Neural progenitor cell (in vitro differentiated cells): ENCODE measurements around the gene CD200. TPM values are rescaled to one million over a fixed set of nuclear protein-coding genes. Genes with fewer than 3 reads are reported as not detected.

Experiments used
- DNase-seq: peaks from one replicate; pipeline ENCODE4 v3.0.0-alpha.2; 2016; ENCODE audit warnings: low spot score
- H2AFZ ChIP-seq: fragments of 200-600 bp; sonication (generic); replicated peaks from 2 replicates; pipeline ENCODE4 v1.6.1; 2016; ENCODE audit warnings: antibody characterized with exemption
- H3F3A ChIP-seq: fragments of 200-600 bp; sonication (generic); 2 replicates; pipeline ENCODE4 v1.6.1; 2016; ENCODE audit warnings: antibody characterized with exemption, low read depth
- H3K27ac ChIP-seq: fragments of 200-600 bp; sonication (generic); 2 replicates; pipeline ENCODE4 v1.5.1; 2016; ENCODE audit warnings: mild to moderate bottlenecking
- H3K27me3 ChIP-seq: fragments of 200-600 bp; sonication (generic); 2 replicates; pipeline ENCODE4 v1.6.1; 2016; ENCODE audit warnings: mild to moderate bottlenecking, moderate library complexity
- H3K36me3 ChIP-seq: fragments of 200-600 bp; sonication (generic); 2 replicates; pipeline ENCODE4 v1.5.1; 2016
- H3K4me1 ChIP-seq: fragments of 200-600 bp; sonication (generic); 2 replicates; pipeline ENCODE4 v1.6.1; 2016; ENCODE audit warnings: mixed run types
- H3K4me2 ChIP-seq: fragments of 200-600 bp; sonication (generic); 2 replicates; pipeline ENCODE4 v1.6.1; 2016
- H3K4me3 ChIP-seq: fragments of 200-600 bp; sonication (generic); 2 replicates; pipeline ENCODE4 v1.5.1; 2016
- H3K79me2 ChIP-seq: fragments of 200-600 bp; sonication (generic); 2 replicates; pipeline ENCODE4 v1.6.1; 2016; ENCODE audit warnings: low read depth
- H3K9ac ChIP-seq: fragments of 200-600 bp; sonication (generic); 2 replicates; pipeline ENCODE4 v1.6.1; 2016
- H3K9me3 ChIP-seq: fragments of 200-600 bp; sonication (generic); 2 replicates; pipeline ENCODE4 v1.5.1; 2016; ENCODE audit warnings: low read depth
- H4K20me1 ChIP-seq: fragments of 200-600 bp; sonication (generic); 2 replicates; pipeline ENCODE4 v1.6.1; 2016; ENCODE audit warnings: low read depth
- H3K27ac Mint-ChIP-seq: 3 replicates; pipeline ENCODE4 v1.8.0; 2021; ENCODE audit warnings: mixed read lengths
- H3K27me3 Mint-ChIP-seq: 2 replicates; pipeline ENCODE4 v1.8.0; 2022; ENCODE audit warnings: low read depth, mild to moderate bottlenecking, inconsistent platforms, moderate library complexity, mixed read lengths; ENCODE audit not compliant: insufficient read depth
- H3K36me3 Mint-ChIP-seq: 3 replicates; pipeline ENCODE4 v1.8.0; 2021; ENCODE audit warnings: mixed read lengths
- H3K4me1 Mint-ChIP-seq: 3 replicates; pipeline ENCODE4 v1.8.0; 2021; ENCODE audit warnings: mixed read lengths
- H3K4me3 Mint-ChIP-seq: 3 replicates; pipeline ENCODE4 v1.8.0; 2021; ENCODE audit warnings: mild to moderate bottlenecking, moderate library complexity, mixed read lengths
- H3K9me3 Mint-ChIP-seq: 3 replicates; pipeline ENCODE4 v1.8.0; 2020; ENCODE audit warnings: mixed read lengths
- CTCF ChIP-seq: fragments of 200-600 bp; sonication (generic); IDR thresholded peaks from 2 replicates; pipeline ENCODE4 v1.5.1; 2017; ENCODE audit warnings: antibody characterized with exemption, mild to moderate bottlenecking
- EZH2 ChIP-seq: fragments of 200-600 bp; sonication (generic); IDR thresholded peaks from 2 replicates; pipeline ENCODE4 v1.6.1; 2017; ENCODE audit warnings: antibody characterized with exemption, mild to moderate bottlenecking, moderate library complexity
- EZH2phosphoT487 ChIP-seq: fragments of 200-600 bp; sonication (generic); IDR thresholded peaks from 2 replicates; pipeline ENCODE4 v1.6.1; 2017; ENCODE audit warnings: antibody characterized with exemption
- total RNA-seq: library from RNA; depleted of rRNA; stranded (reverse); fragments of >200 nt; gene quantifications from 2 replicates; pipeline ENCODE4 v1.2.3, GENCODE V29; 2015; ENCODE audit warnings: low replicate concordance

The CD200 gene
- total RNA-seq, 1 donor from 2014 or later: 48.4 TPM

- H4K20me1 ChIP-seq: peaks cover 26% of the 10 kb centered on the region
- no peaks in the 10 kb centered on the region for H3K27me3 ChIP-seq
- no peak overlapping the region for H3K4me3 ChIP-seq
- no peak overlapping the region for H2AFZ ChIP-seq
- Mint-ChIP-seq H3K4me3 (no peak overlapping the region), H3K4me1 (peaks cover 6% of the 10 kb centered on the region), H3K36me3 (peaks cover 73% of the 10 kb centered on the region), H3K9me3 (peaks cover 18% of the 10 kb centered on the region), H3K27ac (no peak overlapping the region), H3K27me3 (no peaks in the 10 kb centered on the region)
- H3K4me2 ChIP-seq: no peak overlapping the region
- H3F3A ChIP-seq: peaks cover under 1% of the 10 kb centered on the region
- H3K27ac ChIP-seq: no peak overlapping the region
- no peak for DNase-seq
- peaks cover 47% of the 10 kb centered on the region for H3K36me3 ChIP-seq
- peaks cover 11% of the 10 kb centered on the region for H3K4me1 ChIP-seq
- peaks cover 72% of the 10 kb centered on the region for H3K79me2 ChIP-seq
- TF ChIP-seq EZH2: no peak
- no peak for TF ChIP-seq EZH2phosphoT487
- TF ChIP-seq CTCF: no peak
- H3K9me3 ChIP-seq: no peaks in the 10 kb centered on the region
- no peak overlapping the region for H3K9ac ChIP-seq
Measured at GRCh38 chr3:112345681-112346080, 12.7 kb downstream of the CD200 start.

- Histone ChIP-seq H3K9me3 (no peaks in the 10 kb centered on the region), H3K4me1 (peaks cover 21% of the 10 kb centered on the region), H3K27me3 (no peaks in the 10 kb centered on the region), H3K4me2 (no peak overlapping the region), H3K27ac (no peak overlapping the region), H4K20me1 (peaks cover 28% of the 10 kb centered on the region), H3K79me2 (peaks cover 62% of the 10 kb centered on the region), H3K36me3 (peaks cover 39% of the 10 kb centered on the region), H3F3A (peaks cover 10% of the 10 kb centered on the region), H3K4me3 (no peak overlapping the region), H3K9ac (no peak overlapping the region), H2AFZ (no peak overlapping the region)
- peaks cover 67% of the 10 kb centered on the region for H3K36me3 Mint-ChIP-seq
- TF ChIP-seq EZH2phosphoT487 (no peak), CTCF (no peak), EZH2 (no peak)
- H3K4me1 Mint-ChIP-seq: peaks cover 15% of the 10 kb centered on the region
- peaks cover 15% of the 10 kb centered on the region for H3K9me3 Mint-ChIP-seq
- no peak overlapping the region for H3K27ac Mint-ChIP-seq
- H3K4me3 Mint-ChIP-seq: no peak overlapping the region
- H3K27me3 Mint-ChIP-seq: no peaks in the 10 kb centered on the region
- no peak for DNase-seq
Measured at GRCh38 chr3:112346491-112347122, 13.7 kb downstream of the CD200 start.

- Histone ChIP-seq H4K20me1 (peaks cover 27% of the 10 kb centered on the region), H3K4me2 (no peak overlapping the region), H3K36me3 (peaks cover 31% of the 10 kb centered on the region), H3K4me3 (no peak overlapping the region), H2AFZ (no peak overlapping the region), H3F3A (peaks cover 23% of the 10 kb centered on the region), H3K9me3 (no peaks in the 10 kb centered on the region), H3K9ac (no peak overlapping the region), H3K4me1 (peaks cover 40% of the 10 kb centered on the region), H3K27ac (no peak overlapping the region), H3K79me2 (peaks cover 45% of the 10 kb centered on the region), H3K27me3 (no peaks in the 10 kb centered on the region)
- DNase-seq: no peak
- no peak overlapping the region for H3K4me3 Mint-ChIP-seq
- peaks cover 18% of the 10 kb centered on the region for H3K4me1 Mint-ChIP-seq
- H3K27ac Mint-ChIP-seq: no peak overlapping the region
- peaks cover 3% of the 10 kb centered on the region for H3K9me3 Mint-ChIP-seq
- peaks cover 73% of the 10 kb centered on the region for H3K36me3 Mint-ChIP-seq
- TF ChIP-seq EZH2: no peak
- TF ChIP-seq CTCF: no peak
- TF ChIP-seq EZH2phosphoT487: no peak
- H3K27me3 Mint-ChIP-seq: no peaks in the 10 kb centered on the region
Measured at GRCh38 chr3:112348943-112349342, 16.0 kb downstream of the CD200 start.
